BJ (cell line): ENCODE results near the gene DPT. TPM values are rescaled to one million over a fixed set of nuclear protein-coding genes. Genes with fewer than 3 reads are reported as not detected.

Experiments
- CTCF ChIA-PET: fragments of 350-600 bp; formaldehyde crosslinking; extraction: SDS; loops from one replicate; lab custom pipeline; 2021; ENCODE audit warnings: antibody characterized with exemption, inconsistent platforms; lab: Yijun Ruan, JAX
- POLR2A ChIA-PET: fragments of 300-600 bp; sonication (Branson Sonifier 250); formaldehyde crosslinking; extraction: SDS; loops from one replicate; lab custom pipeline; 2021; ENCODE audit warnings: antibody characterized with exemption; lab: Charles Lee
- DNase-seq: peaks from one replicate; pipeline ENCODE4 v3.0.0-alpha.2; 2011; ENCODE audit warnings: low read depth
- H3K27me3 ChIP-seq: 2 replicates; pipeline ENCODE4 v1.6.0; 2011; ENCODE audit warnings: low read length; ENCODE audit not compliant: control insufficient read depth, insufficient read depth
- H3K36me3 ChIP-seq: 2 replicates; pipeline ENCODE4 v1.5.1; 2011; ENCODE audit warnings: low read length; ENCODE audit not compliant: control insufficient read depth, insufficient read depth
- H3K4me3 ChIP-seq: 2 replicates; pipeline ENCODE4 v1.5.1; 2011; ENCODE audit warnings: low read depth, mild to moderate bottlenecking, control low read depth, low read length
- CTCF ChIP-seq: IDR thresholded peaks from 2 replicates; pipeline ENCODE4 v1.5.1; 2011; ENCODE audit warnings: low read depth, mild to moderate bottlenecking, control low read depth, inconsistent platforms, low read length, moderate library complexity; ENCODE audit not compliant: insufficient read depth
- polyA plus RNA-seq: library from polyadenylated mRNA; depleted of rRNA; stranded (reverse); fragments of >200 nt; gene quantifications from 2 replicates; pipeline ENCODE4 v1.2.3, GENCODE V29; 2011

DPT gene
- polyA plus RNA-seq, 1 experiment: 0.13 TPM

- DNase-seq: no peak
- no peak overlapping the region for H3K4me3 ChIP-seq
- ChIA-PET CTCF (no interaction called here), POLR2A (no interaction called here)
- no peaks in the 10 kb centered on the region; the same call in 1 of the 2 replicates for H3K27me3 ChIP-seq
- H3K36me3 ChIP-seq: no peaks in the 10 kb centered on the region
- no peak for TF ChIP-seq CTCF
These were observed 35.7 kb downstream of the DPT start for GRCh38 chr1:168693197-168693871.

- H3K4me3 ChIP-seq: no peak overlapping the region
- POLR2A ChIA-PET: no interaction called here
- no peaks in the 10 kb centered on the region for H3K36me3 ChIP-seq
- DNase-seq: no peak
- no peak for TF ChIP-seq CTCF
- CTCF ChIA-PET: no interaction called here
- no peaks in the 10 kb centered on the region; the same call in 1 of the 2 replicates for H3K27me3 ChIP-seq
These were observed 36.5 kb downstream of the DPT start for GRCh38 chr1:168692472-168692871.

GRCh38 chr1:168691541-168691940 is 37.5 kb downstream of the DPT start:
- Histone ChIP-seq H3K36me3 (no peaks in the 10 kb centered on the region), H3K27me3 (no peaks in the 10 kb centered on the region; the same call in 1 of the 2 replicates), H3K4me3 (no peak overlapping the region)
- TF ChIP-seq CTCF: no peak
- POLR2A ChIA-PET: no interaction called here
- no peak for DNase-seq
- CTCF ChIA-PET: no interaction called here

GRCh38 chr1:168689726-168690602 is 39.0 kb downstream of the DPT start:
- no peak for TF ChIP-seq CTCF
- DNase-seq: no peak
- ChIA-PET CTCF (no interaction called here), POLR2A (no interaction called here)
- H3K4me3 ChIP-seq: no peak overlapping the region
- no peaks in the 10 kb centered on the region for H3K27me3 ChIP-seq
- no peaks in the 10 kb centered on the region for H3K36me3 ChIP-seq

GRCh38 chr1:168689327-168689657 is 39.7 kb downstream of the DPT start:
- POLR2A ChIA-PET: no interaction called here
- no peak for DNase-seq
- CTCF ChIA-PET: no interaction called here

More at GRCh38 chr1:168689327-168689657, 39.7 kb downstream of the DPT start:
- no peak for TF ChIP-seq CTCF
- no peaks in the 10 kb centered on the region for H3K36me3 ChIP-seq
- H3K4me3 ChIP-seq: no peak overlapping the region
- no peaks in the 10 kb centered on the region for H3K27me3 ChIP-seq
